Stimulated activated CD4-positive, alpha-beta T cell treated with anti-CD3 and anti-CD28 coated beads, Interleukin-1b, Interleukin-23, amount 100 ng/mL, for 1 hour (primary cell): Measurements from ENCODE around the gene CHRNB1.

ENCODE experiments used
- DNase-seq, 2 donors: peaks; one replicate each; pipeline ENCODE4 v3.0.0-alpha.2; 2020; ENCODE audit warnings: low read depth in 2 of 2

The CHRNB1 gene

DNA sequence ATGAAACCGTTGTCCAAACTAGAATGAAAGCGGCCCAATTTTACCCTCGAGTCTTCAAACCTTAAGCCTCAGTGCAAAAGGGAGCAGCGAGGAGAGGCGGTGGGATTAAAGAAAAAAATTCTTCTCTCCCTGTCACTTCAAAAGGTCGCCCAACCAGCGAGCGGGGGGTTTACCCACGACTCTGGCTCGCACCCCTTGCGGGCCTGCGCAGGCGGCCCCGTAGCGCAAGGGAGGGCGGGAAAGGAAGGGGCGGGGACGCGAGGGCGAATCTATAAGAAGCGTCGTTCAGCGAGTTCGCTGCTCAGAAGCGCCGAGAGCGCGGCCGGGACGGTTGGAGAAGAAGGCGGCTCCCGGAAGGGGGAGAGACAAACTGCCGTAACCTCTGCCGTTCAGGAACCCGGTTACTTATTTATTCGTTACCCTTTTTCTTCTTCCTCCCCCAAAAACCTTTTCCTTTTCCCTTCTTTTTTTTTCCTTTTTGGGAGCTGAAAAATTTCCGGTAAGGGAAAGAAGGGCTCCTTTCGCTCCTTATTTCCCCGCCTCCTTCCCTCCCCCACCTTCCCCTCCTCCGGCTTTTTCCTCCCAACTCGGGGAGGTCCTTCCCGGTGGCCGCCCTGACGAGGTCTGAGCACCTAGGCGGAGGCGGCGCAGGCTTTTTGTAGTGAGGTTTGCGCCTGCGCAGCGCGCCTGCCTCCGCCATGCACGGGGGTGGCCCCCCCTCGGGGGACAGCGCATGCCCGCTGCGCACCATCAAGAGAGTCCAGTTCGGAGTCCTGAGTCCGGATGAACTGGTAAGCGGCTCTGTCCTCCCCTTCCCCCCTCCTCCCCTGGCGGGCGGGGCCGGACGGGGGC is 39.4 kb downstream of the CHRNB1 start, which contains the start of gene POLR2A:
TSS of gene POLR2A (plus strand) at position 300 of the 852 bp plus-strand sequence.
- peak; percentile 96 to 97 for DNase-seq

DNA sequence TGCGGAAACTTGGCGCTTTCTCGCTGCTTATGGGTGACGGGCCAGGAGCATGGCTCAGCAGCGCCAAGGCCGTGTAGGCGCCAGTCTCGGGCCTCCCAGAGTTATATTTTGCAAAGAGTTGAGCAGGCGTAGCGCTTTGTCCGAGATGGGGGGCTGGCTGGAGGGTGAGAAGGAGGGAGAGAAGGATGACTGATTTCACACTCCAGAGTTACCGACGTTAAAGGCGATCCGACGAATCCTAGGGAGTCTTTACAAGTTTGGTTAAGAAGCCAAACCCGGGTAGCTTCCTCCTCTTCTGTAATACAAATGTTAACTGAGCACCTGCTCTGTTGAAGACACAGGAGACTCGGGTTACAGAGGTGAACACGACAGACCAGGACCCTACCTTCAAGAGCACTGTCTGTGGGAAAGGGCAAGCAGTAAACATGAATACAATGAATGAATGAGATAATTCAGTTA is 40.1 kb downstream of the CHRNB1 start:
- no peak for DNase-seq

DNA sequence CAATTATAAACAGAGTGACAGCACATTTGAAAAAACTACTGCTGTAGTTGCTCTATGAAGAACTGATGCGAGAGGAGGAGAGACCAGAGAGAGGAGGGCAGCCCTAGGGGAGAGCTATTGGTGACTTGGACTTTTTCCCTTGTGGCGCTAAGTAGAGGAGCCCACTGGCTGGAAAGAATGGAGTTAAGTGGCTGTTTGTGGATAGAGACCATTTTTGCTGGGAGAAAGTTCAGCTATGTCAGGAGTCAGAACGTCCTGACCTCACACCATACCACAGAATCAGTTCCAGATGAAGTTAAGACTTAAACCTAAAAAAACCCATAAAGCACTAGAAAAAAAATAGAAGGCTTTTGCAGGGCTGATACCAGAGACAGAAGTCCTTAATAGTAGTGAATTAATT is 41.3 kb downstream of the CHRNB1 start:
- DNase-seq, result no peak

DNA sequence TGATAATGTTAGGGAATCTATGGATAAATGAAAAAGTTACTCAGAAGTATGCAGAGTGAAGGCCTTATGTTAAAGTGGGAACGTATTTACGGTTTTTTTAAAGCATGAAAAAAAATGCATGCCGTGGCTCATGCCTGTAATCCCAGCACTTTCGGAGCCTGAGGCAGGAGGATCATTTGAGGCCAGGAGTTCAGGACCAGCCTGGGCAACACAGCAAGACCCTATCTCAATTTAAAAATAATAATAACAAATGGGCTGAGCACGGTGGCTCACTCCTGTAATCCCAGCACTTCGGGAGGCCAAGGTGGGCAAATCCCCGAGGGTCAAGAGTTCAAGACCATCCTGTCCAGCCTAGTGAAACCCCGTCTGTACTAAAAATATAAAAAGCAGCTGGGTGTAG is 45.3 kb downstream of the CHRNB1 start:
- no peak for DNase-seq

GRCh38 chr17:7491583-7491982 is 46.7 kb downstream of the CHRNB1 start:
- DNase-seq, result no peak

GRCh38 chr17:7493941-7494340 is 49.1 kb downstream of the CHRNB1 start:
- no peak for DNase-seq

GRCh38 chr17:7495906-7496434 is 51.1 kb downstream of the CHRNB1 start:
- DNase-seq, result no peak

GRCh38 chr17:7496470-7497183 is 51.8 kb downstream of the CHRNB1 start:
- DNase-seq, result no peak

- no peak for DNase-seq
These were observed 52.4 kb downstream of the CHRNB1 start for GRCh38 chr17:7497228-7497627.

DNA sequence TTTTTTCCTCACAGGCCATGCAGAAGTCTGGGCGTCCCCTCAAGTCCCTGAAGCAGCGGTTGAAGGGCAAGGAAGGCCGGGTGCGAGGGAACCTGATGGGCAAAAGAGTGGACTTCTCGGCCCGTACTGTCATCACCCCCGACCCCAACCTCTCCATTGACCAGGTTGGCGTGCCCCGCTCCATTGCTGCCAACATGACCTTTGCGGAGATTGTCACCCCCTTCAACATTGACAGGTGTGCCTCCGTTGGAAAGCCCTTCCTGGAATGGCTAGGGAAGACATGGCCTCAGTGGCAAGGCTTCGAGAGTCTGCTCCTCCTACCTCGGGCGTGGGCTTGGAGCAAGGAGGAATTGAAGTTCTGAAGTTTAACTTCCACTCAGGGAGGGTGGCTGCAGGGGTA is 52.8 kb downstream of the CHRNB1 start:
- no peak for DNase-seq

GRCh38 chr17:7499161-7499560 is 54.3 kb downstream of the CHRNB1 start:
- no peak for DNase-seq

DNA sequence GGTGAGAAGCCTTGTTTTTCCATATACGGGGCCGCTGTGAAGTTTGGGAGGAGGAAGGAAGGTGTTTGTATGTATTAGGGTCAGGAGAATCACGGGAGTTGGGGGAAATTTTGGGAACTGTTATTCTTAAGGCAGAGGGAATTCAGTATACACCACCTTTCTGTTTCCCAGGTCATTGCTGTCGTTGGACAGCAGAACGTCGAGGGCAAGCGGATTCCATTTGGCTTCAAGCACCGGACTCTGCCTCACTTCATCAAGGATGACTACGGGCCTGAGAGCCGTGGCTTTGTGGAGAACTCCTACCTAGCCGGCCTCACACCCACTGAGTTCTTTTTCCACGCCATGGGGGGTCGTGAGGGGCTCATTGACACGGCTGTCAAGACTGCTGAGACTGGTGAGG is 56.9 kb downstream of the CHRNB1 start:
- no peak for DNase-seq

DNA sequence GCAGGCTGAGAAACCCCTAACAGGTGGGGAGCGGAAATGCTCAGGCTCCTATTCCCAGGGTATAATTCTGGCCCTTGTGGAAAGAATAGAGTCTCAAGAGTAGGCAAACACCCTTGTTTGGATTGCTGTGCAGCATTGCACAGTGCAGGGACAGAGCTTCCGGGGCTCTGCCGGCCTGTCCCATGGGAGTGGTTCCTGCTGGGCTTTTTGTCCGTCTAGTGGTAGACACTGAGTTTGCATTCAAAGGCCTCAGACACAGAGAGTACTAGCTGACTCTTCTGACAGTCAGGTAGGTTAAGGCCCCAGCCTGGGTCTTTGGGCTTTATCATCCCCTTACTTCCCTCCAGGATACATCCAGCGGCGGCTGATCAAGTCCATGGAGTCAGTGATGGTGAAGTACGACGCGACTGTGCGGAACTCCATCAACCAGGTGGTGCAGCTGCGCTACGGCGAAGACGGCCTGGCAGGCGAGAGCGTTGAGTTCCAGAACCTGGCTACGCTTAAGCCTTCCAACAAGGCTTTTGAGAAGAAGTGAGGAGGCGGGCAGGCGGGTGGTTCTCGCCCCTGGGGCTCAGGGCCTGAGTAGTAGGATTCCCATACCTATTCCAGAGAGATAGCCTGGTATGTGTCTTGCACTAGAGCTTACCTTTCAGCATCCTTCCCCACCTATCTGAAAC is 57.4 kb downstream of the CHRNB1 start:
- DNase-seq, result no peak

GRCh38 chr17:7502987-7503386 is 58.1 kb downstream of the CHRNB1 start:
- no peak for DNase-seq

DNA sequence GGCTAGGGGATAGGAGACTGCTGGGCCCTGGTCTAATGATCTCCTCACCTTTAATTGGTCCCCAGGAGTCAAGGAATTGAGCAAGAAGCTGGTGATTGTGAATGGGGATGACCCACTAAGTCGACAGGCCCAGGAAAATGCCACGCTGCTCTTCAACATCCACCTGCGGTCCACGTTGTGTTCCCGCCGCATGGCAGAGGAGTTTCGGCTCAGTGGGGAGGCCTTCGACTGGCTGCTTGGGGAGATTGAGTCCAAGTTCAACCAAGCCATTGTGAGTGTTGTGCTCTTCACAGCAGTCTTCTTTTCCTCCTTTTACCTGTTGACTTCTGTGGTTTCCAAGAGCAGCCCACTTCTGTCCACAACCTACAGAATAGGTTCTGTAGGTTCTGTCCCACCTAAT is 58.7 kb downstream of the CHRNB1 start:
- DNase-seq, result no peak
